Measurements from ENCODE around the gene RAB30.
"Not testable (repeated sequence)": the region's sequence is repeated elsewhere in the genome, so short reads cannot be mapped to it uniquely, and the experiment has no call there.

The RAB30 gene

DNA sequence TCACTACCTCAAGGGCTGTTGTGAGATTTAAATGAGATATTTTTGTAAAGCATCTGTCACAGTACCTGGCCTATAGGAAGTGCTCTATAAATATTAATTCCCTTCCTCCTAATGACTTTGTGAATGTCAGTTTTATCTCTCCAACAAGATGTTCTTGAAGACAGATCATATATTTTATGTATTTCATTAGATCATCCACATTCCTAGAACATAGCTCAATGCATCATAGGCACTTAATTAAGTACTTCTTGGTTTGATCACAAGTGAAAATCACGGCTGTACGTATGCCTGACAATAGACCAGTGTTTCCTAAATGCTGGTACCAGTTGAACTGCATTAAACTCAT is 49.9 kb downstream of the RAB30 start:
- Histone ChIP-seq H3K36me3 (replicated peaks) (no peaks in the 10 kb centered on the region), H3K4me1 (peaks cover 4% of the 10 kb centered on the region), H3K27me3 (ENCODE audit: low read depth) (no peaks in the 10 kb centered on the region), H3K4me3 (no peak overlapping the region), H3K9me3 (no peaks in the 10 kb centered on the region)
- DNase-seq (ENCODE audit: low spot score in 2 of 2), result no peak
- in situ Hi-C loops (cut with MboI; ENCODE audit: low sequenced_read_pairs), result no loop called here

DNA sequence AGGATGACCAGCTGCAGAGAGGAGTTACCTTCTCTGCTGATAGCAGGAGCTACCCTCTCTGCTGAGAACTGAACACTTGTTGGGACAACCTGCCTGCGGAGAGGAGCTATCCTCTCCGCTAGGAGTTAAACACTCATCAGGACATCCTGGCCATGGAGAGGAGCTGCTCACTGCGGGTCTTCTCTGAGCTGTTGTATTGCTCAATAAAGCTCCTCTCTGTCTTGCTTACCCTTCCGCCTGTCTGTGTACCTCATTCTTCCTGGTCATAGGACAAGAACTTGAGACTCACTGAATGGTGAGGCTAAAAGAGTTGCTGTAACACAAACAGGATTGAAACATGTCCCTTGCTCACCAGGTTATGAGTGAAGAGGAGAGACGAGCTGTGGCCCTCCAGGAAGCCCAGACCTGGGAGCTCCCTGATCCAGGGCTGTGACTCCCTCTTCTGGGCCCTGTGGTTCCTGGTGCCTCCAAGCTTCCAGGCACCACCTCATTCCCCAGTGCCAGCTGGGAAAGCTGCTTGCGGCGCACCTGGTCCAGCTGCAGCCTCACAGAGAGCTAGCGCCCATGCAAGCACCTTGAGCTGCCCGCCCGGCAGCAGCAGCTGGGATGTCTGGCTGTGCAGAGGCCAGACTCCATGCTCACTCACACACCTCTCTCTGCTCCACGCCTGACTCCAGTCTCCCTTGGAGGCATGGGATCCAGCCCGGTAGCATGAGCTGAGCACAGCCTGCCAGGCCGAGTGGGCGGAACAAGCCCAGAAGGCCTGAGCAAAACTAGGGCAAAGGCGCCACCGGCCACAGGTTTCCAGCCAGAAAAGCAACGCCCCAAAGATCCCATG is 50.5 kb downstream of the RAB30 start:
- no peak overlapping the region for H3K4me3 ChIP-seq
- H3K27me3 ChIP-seq (ENCODE audit: low read depth), result no peaks in the 10 kb centered on the region
- H3K4me1 ChIP-seq, result peaks cover 3% of the 10 kb centered on the region
- H3K9me3 ChIP-seq, result no peaks in the 10 kb centered on the region
- no peak for DNase-seq (ENCODE audit: low spot score in 2 of 2)
- in situ Hi-C loops (cut with MboI; ENCODE audit: low sequenced_read_pairs), result no loop called here
- no peaks in the 10 kb centered on the region for H3K36me3 ChIP-seq (replicated peaks)

- Histone ChIP-seq H3K4me3 (no peak overlapping the region), H3K27me3 (ENCODE audit: low read depth) (no peaks in the 10 kb centered on the region), H3K9me3 (no peaks in the 10 kb centered on the region), H3K36me3 (replicated peaks) (no peaks in the 10 kb centered on the region), H3K4me1 (peaks cover 3% of the 10 kb centered on the region)
- DNase-seq (ENCODE audit: low spot score in 2 of 2), result no peak
- in situ Hi-C loops (cut with MboI; ENCODE audit: low sequenced_read_pairs), result no loop called here
Measured at GRCh38 chr11:83019888-83020579, 51.7 kb downstream of the RAB30 start.

- no peak for DNase-seq (ENCODE audit: low spot score in 2 of 2)
- no peaks in the 10 kb centered on the region for H3K4me1 ChIP-seq
- H3K9me3 ChIP-seq, result no peaks in the 10 kb centered on the region
- no peaks in the 10 kb centered on the region for H3K27me3 ChIP-seq (ENCODE audit: low read depth)
- in situ Hi-C loops (cut with MboI; ENCODE audit: low sequenced_read_pairs), result no loop called here
- H3K36me3 ChIP-seq (replicated peaks), result no peaks in the 10 kb centered on the region
- no peak overlapping the region for H3K4me3 ChIP-seq
Measured at GRCh38 chr11:83014951-83015350, 56.7 kb downstream of the RAB30 start.

- H3K4me3 ChIP-seq, result no peak overlapping the region
- H3K36me3 ChIP-seq (replicated peaks), result no peaks in the 10 kb centered on the region
- H3K4me1 ChIP-seq, result peaks cover 7% of the 10 kb centered on the region
- DNase-seq (ENCODE audit: low spot score in 2 of 2), result no peak
- in situ Hi-C loops (cut with MboI; ENCODE audit: low sequenced_read_pairs), result no loop called here
- no peaks in the 10 kb centered on the region; the same call in 1 of the 2 replicates for H3K9me3 ChIP-seq
- no peaks in the 10 kb centered on the region for H3K27me3 ChIP-seq (ENCODE audit: low read depth)
Measured at GRCh38 chr11:83012168-83013067, 59.3 kb downstream of the RAB30 start.

- no peaks in the 10 kb centered on the region for H3K36me3 ChIP-seq (replicated peaks)
- DNase-seq (ENCODE audit: low spot score in 2 of 2), result no peak
- peaks cover 7% of the 10 kb centered on the region for H3K4me1 ChIP-seq
Measured at GRCh38 chr11:83011333-83012167, 60.1 kb downstream of the RAB30 start.

GRCh38 chr11:83009999-83010398 is 61.7 kb downstream of the RAB30 start:
- no peaks in the 10 kb centered on the region for H3K27me3 ChIP-seq (ENCODE audit: low read depth)
- H3K4me3 ChIP-seq, result no peak overlapping the region
- peaks cover 7% of the 10 kb centered on the region for H3K4me1 ChIP-seq
- H3K36me3 ChIP-seq (replicated peaks), result no peaks in the 10 kb centered on the region
- no peaks in the 10 kb centered on the region; the same call in 1 of the 2 replicates for H3K9me3 ChIP-seq
- no peak for DNase-seq (ENCODE audit: low spot score in 2 of 2)
- in situ Hi-C loops (cut with MboI; ENCODE audit: low sequenced_read_pairs), result no loop called here

More at GRCh38 chr11:83011333-83012167, 60.1 kb downstream of the RAB30 start:
- Histone ChIP-seq H3K27me3 (ENCODE audit: low read depth) (no peaks in the 10 kb centered on the region), H3K9me3 (no peaks in the 10 kb centered on the region; the same call in 1 of the 2 replicates), H3K4me3 (no peak overlapping the region)
- in situ Hi-C loops (cut with MboI; ENCODE audit: low sequenced_read_pairs), result no loop called here

DNA sequence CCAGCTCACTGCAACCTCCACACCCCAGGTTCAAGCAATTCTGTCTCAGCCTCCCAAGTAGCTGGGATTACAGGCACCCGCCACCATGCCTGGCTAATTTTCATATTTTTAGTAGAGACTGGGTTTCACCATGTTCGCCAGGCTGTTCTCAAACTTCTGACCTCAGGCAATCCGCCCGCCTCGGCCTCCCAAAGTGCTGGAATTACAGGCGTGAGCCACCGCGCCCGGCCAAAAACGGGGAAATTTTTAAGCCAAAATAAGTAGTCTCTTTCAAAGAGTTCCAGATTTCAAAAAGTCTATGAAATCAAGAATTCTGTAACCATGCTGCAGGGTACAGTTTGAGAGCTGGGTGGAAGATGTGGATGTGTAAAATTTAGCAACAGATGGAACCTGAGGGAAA is 62.6 kb downstream of the RAB30 start:
- H3K27me3 ChIP-seq (ENCODE audit: low read depth); H3K36me3 ChIP-seq (replicated peaks); H3K4me1 ChIP-seq; H3K4me3 ChIP-seq; in situ Hi-C loops (cut with MboI; ENCODE audit: low sequenced_read_pairs); H3K9me3 ChIP-seq; DNase-seq (ENCODE audit: low spot score in 2 of 2): not testable (repeated sequence)

- Histone ChIP-seq H3K4me1 (peaks cover 7% of the 10 kb centered on the region), H3K27me3 (ENCODE audit: low read depth) (no peaks in the 10 kb centered on the region), H3K4me3 (no peak overlapping the region), H3K36me3 (replicated peaks) (no peaks in the 10 kb centered on the region), H3K9me3 (no peaks in the 10 kb centered on the region; the same call in 1 of the 2 replicates)
- in situ Hi-C loops (cut with MboI; ENCODE audit: low sequenced_read_pairs), result no loop called here
- no peak for DNase-seq (ENCODE audit: low spot score in 2 of 2)
Measured at GRCh38 chr11:83008581-83008923, 63.1 kb downstream of the RAB30 start.

- in situ Hi-C loops (cut with MboI; ENCODE audit: low sequenced_read_pairs), result no loop called here
- H3K27me3 ChIP-seq (ENCODE audit: low read depth), result no peaks in the 10 kb centered on the region
- no peaks in the 10 kb centered on the region for H3K36me3 ChIP-seq (replicated peaks)
- peak in 1 of 2 experiments; percentile 19 for DNase-seq (ENCODE audit: low spot score in 2 of 2)
- H3K4me3 ChIP-seq, result no peak overlapping the region
- H3K4me1 ChIP-seq, result peaks cover 7% of the 10 kb centered on the region
- no peaks in the 10 kb centered on the region; the same call in 1 of the 2 replicates for H3K9me3 ChIP-seq
Measured at GRCh38 chr11:83007909-83008580, 63.7 kb downstream of the RAB30 start.

DNA sequence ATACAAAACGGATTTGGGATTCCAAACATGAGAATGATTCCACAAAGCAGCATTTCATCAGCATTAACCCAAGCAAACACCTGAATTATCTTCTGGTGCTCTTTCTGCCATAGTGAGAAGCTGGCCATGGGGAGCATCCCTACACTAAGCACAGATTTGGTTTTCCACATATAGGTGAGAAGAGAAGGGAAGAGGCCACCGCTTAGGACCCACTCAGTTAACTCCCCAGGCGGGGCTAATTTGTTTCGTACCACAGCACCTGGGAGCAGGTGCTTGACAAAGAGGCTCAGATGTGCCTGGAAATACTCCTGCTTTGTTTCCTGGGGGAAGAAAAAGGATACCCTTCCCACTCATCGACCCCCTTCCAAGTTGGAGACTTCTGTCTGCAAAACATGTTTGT is 64.2 kb downstream of the RAB30 start:
- Histone ChIP-seq H3K9me3 (no peaks in the 10 kb centered on the region; the same call in 1 of the 2 replicates), H3K4me1 (peaks cover 7% of the 10 kb centered on the region), H3K36me3 (replicated peaks) (no peaks in the 10 kb centered on the region), H3K4me3 (no peak overlapping the region), H3K27me3 (ENCODE audit: low read depth) (no peaks in the 10 kb centered on the region)
- DNase-seq (ENCODE audit: low spot score in 2 of 2), result no peak
- in situ Hi-C loops (cut with MboI; ENCODE audit: low sequenced_read_pairs), result no loop called here

DNA sequence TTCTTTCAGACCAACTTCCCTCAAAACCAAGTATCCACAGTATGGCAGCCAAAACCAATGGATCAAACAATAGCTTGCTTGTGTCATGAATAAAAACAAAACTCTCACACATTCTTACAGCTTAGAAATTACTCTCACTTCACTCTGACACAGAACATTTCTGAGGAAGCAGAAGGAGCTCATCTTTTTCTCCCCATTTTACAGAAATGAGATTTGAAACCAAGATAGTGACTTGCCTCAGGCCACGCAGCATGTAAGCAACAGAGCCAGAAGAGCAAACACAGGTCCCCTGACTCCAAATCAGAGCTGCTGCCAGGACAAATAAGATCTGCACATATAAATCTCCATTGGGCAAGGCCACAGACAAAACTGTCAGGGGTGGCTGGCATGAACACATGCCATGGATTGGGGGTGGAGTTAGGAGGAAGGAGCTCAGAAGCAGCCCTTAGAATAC is 64.8 kb downstream of the RAB30 start:
- in situ Hi-C loops (cut with MboI; ENCODE audit: low sequenced_read_pairs), result no loop called here
- H3K4me3 ChIP-seq, result no peak overlapping the region
- DNase-seq (ENCODE audit: low spot score in 2 of 2), result no peak
- H3K4me1 ChIP-seq, result peaks cover 7% of the 10 kb centered on the region
- H3K9me3 ChIP-seq, result no peaks in the 10 kb centered on the region; the same call in 1 of the 2 replicates
- H3K27me3 ChIP-seq (ENCODE audit: low read depth), result no peaks in the 10 kb centered on the region
- H3K36me3 ChIP-seq (replicated peaks), result no peaks in the 10 kb centered on the region
